HCT116 (cell line): ENCODE results near the gene IL20. TPM values are rescaled to one million over a fixed set of nuclear protein-coding genes. Genes with fewer than 3 reads are reported as not detected.

Experiments used
- ATAC-seq: fragments of 200-7000 bp; cut with Tn5 transposase; 2 replicates; pipeline ENCODE4 v1.9.1; 2020; ENCODE audit warnings: mild to moderate bottlenecking, moderate library complexity
- BruUV-seq: library from RNA; stranded (reverse); fragments of 400-500 nt; replicated peaks from 2 replicates; lab custom pipeline; 2021; lab: Mats Ljungman, UMichigan
- CTCF ChIA-PET: fragments of 300-600 bp; sonication (Branson Sonifier 250); formaldehyde crosslinking; loops from one replicate; lab custom pipeline; 2021; ENCODE audit warnings: antibody characterized with exemption; lab: Charles Lee
- POLR2A ChIA-PET: fragments of 300-600, 350-600 bp; sonication (Branson Sonifier 250); formaldehyde crosslinking; loops from one replicate; lab custom pipeline; 2021; ENCODE audit warnings: antibody characterized with exemption; lab: Charles Lee
- RAD21 ChIA-PET, 2 experiments: fragments of 300-600 bp; sonication (Branson Sonifier 250); formaldehyde crosslinking; loops; one replicate each; lab custom pipeline; 2023; ENCODE audit warnings: low total read pairs in 2 of 2; ENCODE audit not compliant: uncharacterized antibody in 2 of 2, unreplicated experiment in 2 of 2, low non-redundant PET in 1 of 2; lab: Charles Lee
- DNase-seq: peaks from one replicate; pipeline ENCODE4 v3.0.0-alpha.2; 2010; ENCODE audit warnings: low read depth, low spot score
- H2AFZ ChIP-seq: fragments of 200-600 bp; shearing (Covaris generic), sonication (generic); 2 replicates; pipeline ENCODE4 v1.6.1; 2017; ENCODE audit warnings: low read depth, mixed run types, mixed read lengths, antibody characterized with exemption, low read length; ENCODE audit not compliant: poor library complexity, severe bottlenecking
- H3K27ac ChIP-seq: 2 replicates; pipeline ENCODE4 v1.5.1; 2012; ENCODE audit warnings: low read depth, low read length
- H3K27me3 ChIP-seq: fragments of 200-600 bp; sonication (generic); 2 replicates; pipeline ENCODE4 v1.6.1; 2016; ENCODE audit warnings: mixed run types, low read length, mixed read lengths; ENCODE audit not compliant: insufficient read depth
- H3K36me3 ChIP-seq, 2 experiments: fragments of 200-500 bp in 1 of 2; fragments of 200-600 bp in 1 of 2; sonication (Bioruptor generic) in 1 of 2; sonication (generic) in 1 of 2; 2 replicates each; pipeline versions ENCODE4 v1.5.1 to v1.6.1; 2014 to 2016; ENCODE audit warnings: low read length in 2 of 2, inconsistent platforms in 1 of 2, mixed read lengths in 1 of 2, mixed run types in 1 of 2; ENCODE audit not compliant: insufficient read depth in 2 of 2, control insufficient read depth in 1 of 2
- H3K4me1 ChIP-seq, 2 experiments: fragments of 200-600 bp in 1 of 2; sonication (generic) in 1 of 2; 2 replicates each; pipeline versions ENCODE4 v1.5.1 to v1.6.1; 2012 to 2017; ENCODE audit warnings: low read length in 2 of 2, inconsistent platforms in 1 of 2, mild to moderate bottlenecking in 1 of 2, mixed read lengths in 1 of 2, mixed run types in 1 of 2, moderate library complexity in 1 of 2; ENCODE audit not compliant: insufficient read depth in 2 of 2, control insufficient read depth in 1 of 2
- H3K4me2 ChIP-seq: fragments of 200-600 bp; sonication (generic); 2 replicates; pipeline ENCODE4 v1.6.1; 2017; ENCODE audit warnings: mixed run types, low read length, mixed read lengths
- H3K4me3 ChIP-seq, 2 experiments: fragments of 200-600 bp in 1 of 2; sonication (generic) in 1 of 2; replicated peaks in 1 of 2; 2 replicates each; pipeline ENCODE4 v1.5.1; 2011 to 2016; ENCODE audit warnings: low read length in 2 of 2, control low read depth in 1 of 2, low read depth in 1 of 2, mild to moderate bottlenecking in 1 of 2, mixed read lengths in 1 of 2, mixed run types in 1 of 2
- H3K79me2 ChIP-seq: fragments of 200-600 bp; sonication (generic); 2 replicates; pipeline ENCODE4 v1.6.1; 2017; ENCODE audit warnings: mild to moderate bottlenecking, mixed run types, low read length, moderate library complexity, mixed read lengths; ENCODE audit not compliant: insufficient read depth
- H3K9ac ChIP-seq: fragments of 200-600 bp; sonication (generic); 2 replicates; pipeline ENCODE4 v1.6.1; 2016; ENCODE audit warnings: low read length, mixed read lengths
- H3K9me2 ChIP-seq: fragments of 200-600 bp; sonication (generic), shearing (Covaris generic); 2 replicates; pipeline ENCODE4 v1.6.1; 2017; ENCODE audit warnings: mixed run types, mild to moderate bottlenecking, moderate library complexity; ENCODE audit not compliant: insufficient read depth
- H3K9me3 ChIP-seq, 2 experiments: fragments of 200-500 bp in 1 of 2; fragments of 200-600 bp in 1 of 2; sonication (Bioruptor generic) in 1 of 2; sonication (generic) in 1 of 2; 2 replicates each; pipeline ENCODE4 v1.6.1; 2014 to 2017; ENCODE audit warnings: low read length in 2 of 2, mixed read lengths in 2 of 2, inconsistent platforms in 1 of 2, low read depth in 1 of 2, mild to moderate bottlenecking in 1 of 2, mixed run types in 1 of 2, moderate library complexity in 1 of 2; ENCODE audit not compliant: control insufficient read depth in 1 of 2, insufficient read depth in 1 of 2
- H4K20me1 ChIP-seq: fragments of 200-600 bp; sonication (generic), shearing (Covaris generic); 2 replicates; pipeline ENCODE4 v1.6.1; 2017; ENCODE audit warnings: mixed run types, mild to moderate bottlenecking, moderate library complexity; ENCODE audit not compliant: insufficient read depth
- CBX3 ChIP-seq: IDR thresholded peaks from 2 replicates; pipeline ENCODE4 v1.6.1; 2012; ENCODE audit warnings: low read depth
- EGR1 ChIP-seq: IDR thresholded peaks from 2 replicates; pipeline ENCODE4 v1.6.1; 2012; ENCODE audit warnings: low read depth
- ELF1 ChIP-seq: IDR thresholded peaks from 2 replicates; pipeline ENCODE4 v1.6.1; 2012; ENCODE audit warnings: low read depth, borderline replicate concordance
- EZH2 ChIP-seq: fragments of 200-600 bp; sonication (generic); IDR thresholded peaks from 2 replicates; pipeline ENCODE4 v1.6.1; 2017; ENCODE audit warnings: antibody characterized with exemption, mixed run types
- EZH2phosphoT487 ChIP-seq: fragments of 200-600 bp; IDR thresholded peaks from 2 replicates; pipeline ENCODE4 v1.6.1; 2018; ENCODE audit warnings: antibody characterized with exemption, borderline replicate concordance
- FOSL1 ChIP-seq: IDR thresholded peaks from 2 replicates; pipeline ENCODE4 v1.6.1; 2012; ENCODE audit warnings: low read depth
- JUND ChIP-seq: IDR thresholded peaks from 2 replicates; pipeline ENCODE4 v1.6.1; 2012
- POLR2A ChIP-seq: IDR thresholded peaks from 2 replicates; pipeline ENCODE4 v1.7.0; 2011; ENCODE audit warnings: borderline replicate concordance; ENCODE audit not compliant: insufficient read depth, insufficient read length; ENCODE audit errors: extremely low read depth
- POLR2AphosphoS5 ChIP-seq: IDR thresholded peaks from 2 replicates; pipeline ENCODE4 v1.6.1; 2011; ENCODE audit warnings: mild to moderate bottlenecking, low read depth, low read length, moderate library complexity
- RAD21 ChIP-seq: IDR thresholded peaks from 2 replicates; pipeline ENCODE4 v1.6.1; 2012; ENCODE audit warnings: low read depth, mild to moderate bottlenecking
- SP1 ChIP-seq: IDR thresholded peaks from 2 replicates; pipeline ENCODE4 v1.6.1; 2012; ENCODE audit warnings: low read depth
- SRF ChIP-seq: IDR thresholded peaks from 2 replicates; pipeline ENCODE4 v1.6.1; 2012; ENCODE audit warnings: low read depth
- TCF7L2 ChIP-seq: IDR thresholded peaks from 2 replicates; pipeline ENCODE4 v1.7.0; 2011; ENCODE audit warnings: borderline replicate concordance, inconsistent platforms; ENCODE audit not compliant: insufficient read depth, insufficient read length; ENCODE audit errors: extremely low read depth
- ZFX ChIP-seq: fragments of 450-650 bp; IDR thresholded peaks from 2 replicates; pipeline ENCODE4 v1.6.1; 2017
- ZNF274 ChIP-seq: fragments of 200-500 bp; sonication (Bioruptor generic); IDR thresholded peaks from 2 replicates; pipeline ENCODE4 v1.6.1; 2014; ENCODE audit warnings: mild to moderate bottlenecking, low read depth, low read length, inconsistent platforms
- intact Hi-C: fragments of 100-400 bp; cut with micrococcal nuclease; formaldehyde crosslinking; loops from 2 replicates; pipeline ENCODE4 v1.10.0; 2022
- total RNA-seq: library from RNA; stranded (reverse); gene quantifications from one replicate; pipeline ENCODE4 v1.2.1, GENCODE V29; 2021; ENCODE audit not compliant: unreplicated experiment
- TF ChIP-seq, protein P1 (sequence below), 3 experiments: fragments of 200-600 bp in 1 of 3; sonication (generic) in 1 of 3; IDR thresholded peaks in 2 of 3; conservative IDR thresholded peaks in 1 of 3; 2 replicates each; pipeline ENCODE4 v1.5.1; 2012 to 2017; ENCODE audit warnings: low read depth in 2 of 3, low read length in 2 of 3, antibody characterized with exemption in 1 of 3, borderline replicate concordance in 1 of 3, control low read depth in 1 of 3, mild to moderate bottlenecking in 1 of 3, mixed read lengths in 1 of 3, mixed run types in 1 of 3, moderate library complexity in 1 of 3; ENCODE audit not compliant: insufficient read depth in 1 of 3
- TF ChIP-seq, protein P2 (sequence below): IDR thresholded peaks from 2 replicates; pipeline ENCODE4 v1.6.1; 2012; ENCODE audit warnings: low read depth
- TF ChIP-seq, protein P3 (sequence below): IDR thresholded peaks from 2 replicates; pipeline ENCODE4 v1.6.1; 2012
- TF ChIP-seq, protein P4 (sequence below): IDR thresholded peaks from 2 replicates; pipeline ENCODE4 v1.6.1; 2012
- TF ChIP-seq, protein P5 (sequence below): IDR thresholded peaks from 2 replicates; pipeline ENCODE4 v1.6.1; 2011; ENCODE audit warnings: mild to moderate bottlenecking, low read length, moderate library complexity; ENCODE audit not compliant: insufficient replicate concordance; ENCODE audit errors: extremely low read depth

Gene IL20
- total RNA-seq, 1 experiment from 2014 or later = not detected

DNA sequence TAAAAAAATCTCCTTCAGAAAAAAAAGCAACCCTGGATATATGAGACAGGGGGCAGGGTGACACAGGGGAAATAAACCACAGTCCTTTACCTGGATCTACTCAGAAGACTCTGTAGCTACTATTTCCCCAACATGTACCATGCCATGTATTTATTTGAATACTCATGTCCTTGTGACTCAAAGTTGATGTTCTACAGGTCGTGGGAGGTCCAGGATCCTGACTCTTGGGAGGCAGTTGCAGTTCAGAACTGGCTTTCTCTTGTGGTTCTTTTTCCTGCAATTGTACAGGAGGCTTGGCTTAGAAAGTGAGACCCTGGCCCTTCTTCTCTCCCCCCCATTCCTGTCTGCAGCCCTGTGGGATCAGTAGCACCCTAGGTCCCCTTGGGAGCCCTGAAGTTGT is 26.0 kb downstream of the IL20 start:
- Histone ChIP-seq H3K4me2 (no peak overlapping the region), H2AFZ (no peak overlapping the region), H3K27ac (no peak overlapping the region), H3K9me3 (no peaks in the 10 kb centered on the region), H3K4me1 (peaks cover 0 to 6% of the 10 kb centered on the region in 2 experiments; a peak in 1 of 4 replicates), H3K9me2 (no peaks in the 10 kb centered on the region), H4K20me1 (no peaks in the 10 kb centered on the region), H3K9ac (no peak overlapping the region), H3K4me3 (no peak overlapping the region), H3K27me3 (no peaks in the 10 kb centered on the region), H3K36me3 (no peaks in the 10 kb centered on the region), H3K79me2 (no peaks in the 10 kb centered on the region)
- no TSS peak for BruUV-seq
- TF ChIP-seq, protein P1, sequence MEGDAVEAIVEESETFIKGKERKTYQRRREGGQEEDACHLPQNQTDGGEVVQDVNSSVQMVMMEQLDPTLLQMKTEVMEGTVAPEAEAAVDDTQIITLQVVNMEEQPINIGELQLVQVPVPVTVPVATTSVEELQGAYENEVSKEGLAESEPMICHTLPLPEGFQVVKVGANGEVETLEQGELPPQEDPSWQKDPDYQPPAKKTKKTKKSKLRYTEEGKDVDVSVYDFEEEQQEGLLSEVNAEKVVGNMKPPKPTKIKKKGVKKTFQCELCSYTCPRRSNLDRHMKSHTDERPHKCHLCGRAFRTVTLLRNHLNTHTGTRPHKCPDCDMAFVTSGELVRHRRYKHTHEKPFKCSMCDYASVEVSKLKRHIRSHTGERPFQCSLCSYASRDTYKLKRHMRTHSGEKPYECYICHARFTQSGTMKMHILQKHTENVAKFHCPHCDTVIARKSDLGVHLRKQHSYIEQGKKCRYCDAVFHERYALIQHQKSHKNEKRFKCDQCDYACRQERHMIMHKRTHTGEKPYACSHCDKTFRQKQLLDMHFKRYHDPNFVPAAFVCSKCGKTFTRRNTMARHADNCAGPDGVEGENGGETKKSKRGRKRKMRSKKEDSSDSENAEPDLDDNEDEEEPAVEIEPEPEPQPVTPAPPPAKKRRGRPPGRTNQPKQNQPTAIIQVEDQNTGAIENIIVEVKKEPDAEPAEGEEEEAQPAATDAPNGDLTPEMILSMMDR (IDR thresholded peaks at IDR 0.05 in 2 of 3, conservative IDR thresholded peaks at IDR 0.05 in 1 of 3; ENCODE audit: borderline replicate concordance in 1 of 3, insufficient read depth in 1 of 3, low read depth in 2 of 3, low read length in 2 of 3) = no peak
- TF ChIP-seq, protein P2, sequence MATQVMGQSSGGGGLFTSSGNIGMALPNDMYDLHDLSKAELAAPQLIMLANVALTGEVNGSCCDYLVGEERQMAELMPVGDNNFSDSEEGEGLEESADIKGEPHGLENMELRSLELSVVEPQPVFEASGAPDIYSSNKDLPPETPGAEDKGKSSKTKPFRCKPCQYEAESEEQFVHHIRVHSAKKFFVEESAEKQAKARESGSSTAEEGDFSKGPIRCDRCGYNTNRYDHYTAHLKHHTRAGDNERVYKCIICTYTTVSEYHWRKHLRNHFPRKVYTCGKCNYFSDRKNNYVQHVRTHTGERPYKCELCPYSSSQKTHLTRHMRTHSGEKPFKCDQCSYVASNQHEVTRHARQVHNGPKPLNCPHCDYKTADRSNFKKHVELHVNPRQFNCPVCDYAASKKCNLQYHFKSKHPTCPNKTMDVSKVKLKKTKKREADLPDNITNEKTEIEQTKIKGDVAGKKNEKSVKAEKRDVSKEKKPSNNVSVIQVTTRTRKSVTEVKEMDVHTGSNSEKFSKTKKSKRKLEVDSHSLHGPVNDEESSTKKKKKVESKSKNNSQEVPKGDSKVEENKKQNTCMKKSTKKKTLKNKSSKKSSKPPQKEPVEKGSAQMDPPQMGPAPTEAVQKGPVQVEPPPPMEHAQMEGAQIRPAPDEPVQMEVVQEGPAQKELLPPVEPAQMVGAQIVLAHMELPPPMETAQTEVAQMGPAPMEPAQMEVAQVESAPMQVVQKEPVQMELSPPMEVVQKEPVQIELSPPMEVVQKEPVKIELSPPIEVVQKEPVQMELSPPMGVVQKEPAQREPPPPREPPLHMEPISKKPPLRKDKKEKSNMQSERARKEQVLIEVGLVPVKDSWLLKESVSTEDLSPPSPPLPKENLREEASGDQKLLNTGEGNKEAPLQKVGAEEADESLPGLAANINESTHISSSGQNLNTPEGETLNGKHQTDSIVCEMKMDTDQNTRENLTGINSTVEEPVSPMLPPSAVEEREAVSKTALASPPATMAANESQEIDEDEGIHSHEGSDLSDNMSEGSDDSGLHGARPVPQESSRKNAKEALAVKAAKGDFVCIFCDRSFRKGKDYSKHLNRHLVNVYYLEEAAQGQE = no peak
- TF ChIP-seq, protein P3, sequence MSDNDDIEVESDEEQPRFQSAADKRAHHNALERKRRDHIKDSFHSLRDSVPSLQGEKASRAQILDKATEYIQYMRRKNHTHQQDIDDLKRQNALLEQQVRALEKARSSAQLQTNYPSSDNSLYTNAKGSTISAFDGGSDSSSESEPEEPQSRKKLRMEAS = no peak
- TF ChIP-seq ZFX (no peak), CBX3 (no peak), FOSL1 (no peak), RAD21 (no peak), SRF (no peak), ZNF274 (no peak), POLR2AphosphoS5 (no peak), TCF7L2 (no peak), JUND (no peak), SP1 (no peak), EZH2phosphoT487 (no peak), ELF1 (no peak), EZH2 (no peak), POLR2A (no peak), EGR1 (no peak)
- TF ChIP-seq, protein P4, sequence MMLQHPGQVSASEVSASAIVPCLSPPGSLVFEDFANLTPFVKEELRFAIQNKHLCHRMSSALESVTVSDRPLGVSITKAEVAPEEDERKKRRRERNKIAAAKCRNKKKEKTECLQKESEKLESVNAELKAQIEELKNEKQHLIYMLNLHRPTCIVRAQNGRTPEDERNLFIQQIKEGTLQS = no peak
- TF ChIP-seq, protein P5, sequence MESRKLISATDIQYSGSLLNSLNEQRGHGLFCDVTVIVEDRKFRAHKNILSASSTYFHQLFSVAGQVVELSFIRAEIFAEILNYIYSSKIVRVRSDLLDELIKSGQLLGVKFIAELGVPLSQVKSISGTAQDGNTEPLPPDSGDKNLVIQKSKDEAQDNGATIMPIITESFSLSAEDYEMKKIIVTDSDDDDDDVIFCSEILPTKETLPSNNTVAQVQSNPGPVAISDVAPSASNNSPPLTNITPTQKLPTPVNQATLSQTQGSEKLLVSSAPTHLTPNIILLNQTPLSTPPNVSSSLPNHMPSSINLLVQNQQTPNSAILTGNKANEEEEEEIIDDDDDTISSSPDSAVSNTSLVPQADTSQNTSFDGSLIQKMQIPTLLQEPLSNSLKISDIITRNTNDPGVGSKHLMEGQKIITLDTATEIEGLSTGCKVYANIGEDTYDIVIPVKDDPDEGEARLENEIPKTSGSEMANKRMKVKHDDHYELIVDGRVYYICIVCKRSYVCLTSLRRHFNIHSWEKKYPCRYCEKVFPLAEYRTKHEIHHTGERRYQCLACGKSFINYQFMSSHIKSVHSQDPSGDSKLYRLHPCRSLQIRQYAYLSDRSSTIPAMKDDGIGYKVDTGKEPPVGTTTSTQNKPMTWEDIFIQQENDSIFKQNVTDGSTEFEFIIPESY = no peak
- DNase-seq (no peak), ATAC-seq (no peak)
- RAD21 ChIA-PET = no interaction called here
- intact Hi-C loops = no loop called here
- CTCF ChIA-PET = no interaction called here
- POLR2A ChIA-PET = no interaction called here
